ENCODE measurements around the gene CD3E.

The CD3E gene

DNA sequence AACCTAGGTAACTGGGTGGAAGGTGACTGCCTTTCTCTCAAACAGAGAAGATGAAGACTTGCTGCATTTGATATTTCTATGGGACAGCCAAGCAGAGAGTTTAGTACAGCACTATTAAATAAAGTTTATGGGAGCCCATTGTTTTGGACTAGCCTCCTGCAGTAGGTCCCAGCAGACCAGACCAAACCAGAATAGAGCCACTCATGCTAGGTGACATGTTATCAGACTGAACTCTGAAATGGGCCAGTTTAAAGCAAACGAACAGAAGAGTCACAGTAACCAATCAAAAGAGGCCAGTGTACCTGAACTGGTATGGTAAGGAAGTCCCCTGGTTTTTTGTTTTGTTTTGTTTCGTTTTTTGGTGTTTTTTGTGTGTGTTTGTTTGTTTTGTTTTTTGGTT is 32.5 kb upstream of the CD3E start:
- Histone ChIP-seq H3F3A (ENCODE audit: insufficient read depth) (no peaks in the 10 kb centered on the region), H3K27ac (ENCODE audit: low read depth, low read length) (no peak overlapping the region), H3K36me3 (ENCODE audit: low read length) (no peaks in the 10 kb centered on the region), H3K27me3 (ENCODE audit: low read length) (no peaks in the 10 kb centered on the region), H3K79me2 (ENCODE audit: insufficient read depth, low read length) (no peaks in the 10 kb centered on the region), H3K4me3 (ENCODE audit: insufficient read depth, low read length, poor library complexity, severe bottlenecking) (no peak overlapping the region), H2AFZ (ENCODE audit: low read depth, low read length, severe bottlenecking) (no peak overlapping the region), H4K20me1 (ENCODE audit: low read depth, low read length) (no peaks in the 10 kb centered on the region), H3K9ac (ENCODE audit: low read length) (no peak overlapping the region), H3K9me3 (ENCODE audit: insufficient read depth, low read length) (no peaks in the 10 kb centered on the region), H3K9me2 (replicated peaks; ENCODE audit: insufficient read depth, low read length) (no peaks in the 10 kb centered on the region), H3K4me2 (ENCODE audit: low read depth, low read length, poor library complexity, severe bottlenecking) (no peak overlapping the region)
- TF ChIP-seq, protein P1, sequence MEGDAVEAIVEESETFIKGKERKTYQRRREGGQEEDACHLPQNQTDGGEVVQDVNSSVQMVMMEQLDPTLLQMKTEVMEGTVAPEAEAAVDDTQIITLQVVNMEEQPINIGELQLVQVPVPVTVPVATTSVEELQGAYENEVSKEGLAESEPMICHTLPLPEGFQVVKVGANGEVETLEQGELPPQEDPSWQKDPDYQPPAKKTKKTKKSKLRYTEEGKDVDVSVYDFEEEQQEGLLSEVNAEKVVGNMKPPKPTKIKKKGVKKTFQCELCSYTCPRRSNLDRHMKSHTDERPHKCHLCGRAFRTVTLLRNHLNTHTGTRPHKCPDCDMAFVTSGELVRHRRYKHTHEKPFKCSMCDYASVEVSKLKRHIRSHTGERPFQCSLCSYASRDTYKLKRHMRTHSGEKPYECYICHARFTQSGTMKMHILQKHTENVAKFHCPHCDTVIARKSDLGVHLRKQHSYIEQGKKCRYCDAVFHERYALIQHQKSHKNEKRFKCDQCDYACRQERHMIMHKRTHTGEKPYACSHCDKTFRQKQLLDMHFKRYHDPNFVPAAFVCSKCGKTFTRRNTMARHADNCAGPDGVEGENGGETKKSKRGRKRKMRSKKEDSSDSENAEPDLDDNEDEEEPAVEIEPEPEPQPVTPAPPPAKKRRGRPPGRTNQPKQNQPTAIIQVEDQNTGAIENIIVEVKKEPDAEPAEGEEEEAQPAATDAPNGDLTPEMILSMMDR (IDR thresholded peaks at IDR 0.05; ENCODE audit: insufficient read depth, low read length, poor library complexity, severe bottlenecking): no peak
- no peak for TF ChIP-seq EZH2phosphoT487 (conservative IDR thresholded peaks at IDR 0.05; ENCODE audit: low read length)

DNA sequence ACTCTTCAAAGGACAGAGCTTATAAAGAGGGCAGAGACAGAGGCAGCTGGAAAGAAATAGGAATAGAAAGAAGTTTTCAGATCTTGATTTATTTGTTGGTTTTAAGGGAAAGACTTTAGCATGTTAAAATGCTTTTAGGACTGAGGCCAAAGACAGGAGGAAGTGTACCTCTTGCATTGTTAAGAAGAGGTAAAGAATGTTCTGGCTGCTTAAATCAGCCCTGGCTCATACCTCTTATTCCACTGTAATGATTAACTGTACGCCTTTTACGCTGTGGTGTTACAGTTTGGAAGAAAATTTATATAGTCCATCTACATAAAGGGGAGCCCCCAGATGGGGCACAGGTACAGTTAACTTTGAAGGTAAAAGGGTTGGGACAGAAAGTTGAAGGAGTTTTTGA is 30.3 kb upstream of the CD3E start:
- TF ChIP-seq, protein P1 (IDR thresholded peaks at IDR 0.05; ENCODE audit: insufficient read depth, low read length, poor library complexity, severe bottlenecking): no peak
- TF ChIP-seq EZH2phosphoT487 (conservative IDR thresholded peaks at IDR 0.05; ENCODE audit: low read length): no peak
- Histone ChIP-seq H2AFZ (ENCODE audit: low read depth, low read length, severe bottlenecking) (no peak overlapping the region), H3K9ac (ENCODE audit: low read length) (no peak overlapping the region), H4K20me1 (ENCODE audit: low read depth, low read length) (no peaks in the 10 kb centered on the region), H3K27ac (ENCODE audit: low read depth, low read length) (no peak overlapping the region), H3F3A (ENCODE audit: insufficient read depth) (no peaks in the 10 kb centered on the region), H3K9me2 (replicated peaks; ENCODE audit: insufficient read depth, low read length) (no peaks in the 10 kb centered on the region), H3K4me2 (ENCODE audit: low read depth, low read length, poor library complexity, severe bottlenecking) (no peak overlapping the region), H3K4me3 (ENCODE audit: insufficient read depth, low read length, poor library complexity, severe bottlenecking) (no peak overlapping the region), H3K9me3 (ENCODE audit: insufficient read depth, low read length) (no peaks in the 10 kb centered on the region), H3K27me3 (ENCODE audit: low read length) (no peaks in the 10 kb centered on the region), H3K36me3 (ENCODE audit: low read length) (no peaks in the 10 kb centered on the region), H3K79me2 (ENCODE audit: insufficient read depth, low read length) (no peaks in the 10 kb centered on the region)

DNA sequence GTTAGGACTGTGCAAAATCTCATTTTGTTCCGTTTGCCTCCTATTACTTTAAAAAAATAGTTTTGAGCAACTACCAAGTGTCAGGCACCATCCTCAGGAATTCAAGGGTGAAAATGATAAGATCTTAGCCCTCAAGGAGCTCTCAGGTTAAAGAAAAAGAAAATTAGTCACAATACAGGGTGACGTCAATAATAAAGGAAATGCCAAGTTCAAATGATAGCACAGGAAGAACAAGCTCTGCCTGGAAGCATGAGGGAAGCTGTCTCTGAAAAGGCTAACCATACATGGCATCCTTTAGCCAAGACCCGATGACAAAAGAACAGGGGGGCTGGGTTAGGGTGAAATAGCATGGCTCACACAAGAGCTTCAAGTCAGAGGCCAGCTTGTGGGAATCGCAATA is 29.4 kb upstream of the CD3E start:
- Histone ChIP-seq H3K4me2 (ENCODE audit: low read depth, low read length, poor library complexity, severe bottlenecking) (no peak overlapping the region), H3K79me2 (ENCODE audit: insufficient read depth, low read length) (no peaks in the 10 kb centered on the region), H3F3A (ENCODE audit: insufficient read depth) (no peaks in the 10 kb centered on the region), H3K9me2 (replicated peaks; ENCODE audit: insufficient read depth, low read length) (no peaks in the 10 kb centered on the region), H3K27ac (ENCODE audit: low read depth, low read length) (no peak overlapping the region), H3K27me3 (ENCODE audit: low read length) (no peaks in the 10 kb centered on the region), H4K20me1 (ENCODE audit: low read depth, low read length) (no peaks in the 10 kb centered on the region), H3K4me3 (ENCODE audit: insufficient read depth, low read length, poor library complexity, severe bottlenecking) (no peak overlapping the region), H2AFZ (ENCODE audit: low read depth, low read length, severe bottlenecking) (no peak overlapping the region), H3K36me3 (ENCODE audit: low read length) (no peaks in the 10 kb centered on the region), H3K9me3 (ENCODE audit: insufficient read depth, low read length) (no peaks in the 10 kb centered on the region), H3K9ac (ENCODE audit: low read length) (no peak overlapping the region)
- TF ChIP-seq, protein P1 (IDR thresholded peaks at IDR 0.05; ENCODE audit: insufficient read depth, low read length, poor library complexity, severe bottlenecking): no peak
- no peak for TF ChIP-seq EZH2phosphoT487 (conservative IDR thresholded peaks at IDR 0.05; ENCODE audit: low read length)
